Natural killer cell (primary cell): ENCODE results near the gene PDZRN3. TPM values are rescaled to one million over a fixed set of nuclear protein-coding genes. Genes with fewer than 3 reads are reported as not detected.

Source experiments
- ATAC-seq, 3 donors: fragments of 150-1000 bp in 2 of 3; fragments of 200-7000 bp in 1 of 3; cut with Tn5 transposase; 1 replicate in 1 of 3; 2 replicates in 2 of 3; pipeline ENCODE4 v1.10.0; 2021; ENCODE audit warnings: mild to moderate bottlenecking in 2 of 3, moderate library complexity in 2 of 3
- DNase-seq, 2 donors: peaks; one replicate each; pipeline versions ENCODE4 v3.0.0 to v3.0.0-alpha.2; 2013 to 2021; ENCODE audit warnings: mixed read lengths in 1 of 2
- H3K27ac ChIP-seq: one replicate; pipeline ENCODE4 v1.5.1; 2013; ENCODE audit warnings: mild to moderate bottlenecking, low read length
- H3K27me3 ChIP-seq: one replicate; pipeline ENCODE4 v1.6.1; 2013; ENCODE audit warnings: low read length; ENCODE audit not compliant: control insufficient read depth, insufficient read depth
- H3K36me3 ChIP-seq: one replicate; pipeline ENCODE4 v1.6.1; 2013; ENCODE audit warnings: low read length; ENCODE audit not compliant: control insufficient read depth, insufficient read depth
- H3K4me1 ChIP-seq: one replicate; pipeline ENCODE4 v1.6.1; 2013; ENCODE audit warnings: low read length; ENCODE audit not compliant: control insufficient read depth, insufficient read depth
- H3K4me3 ChIP-seq: one replicate; pipeline ENCODE4 v1.5.1; 2013; ENCODE audit warnings: low read length
- H3K9me3 ChIP-seq: one replicate; pipeline ENCODE4 v1.6.1; 2013; ENCODE audit warnings: low read length; ENCODE audit not compliant: control insufficient read depth, insufficient read depth
- H3K27ac Mint-ChIP-seq, 2 donors: one replicate each; pipeline ENCODE4 v1.8.0; 2022; ENCODE audit warnings: mild to moderate bottlenecking in 2 of 2, mixed read lengths in 2 of 2, moderate library complexity in 1 of 2
- H3K27me3 Mint-ChIP-seq, 2 donors: one replicate each; pipeline ENCODE4 v1.8.0; 2022; ENCODE audit warnings: low read depth in 2 of 2, mixed read lengths in 2 of 2
- H3K36me3 Mint-ChIP-seq: one replicate; pipeline ENCODE4 v1.8.0; 2022; ENCODE audit warnings: mixed read lengths
- H3K4me1 Mint-ChIP-seq, 2 donors: one replicate each; pipeline ENCODE4 v1.8.0; 2022; ENCODE audit warnings: mixed read lengths in 2 of 2
- H3K4me3 Mint-ChIP-seq: one replicate; pipeline ENCODE4 v1.8.0; 2022; ENCODE audit warnings: mild to moderate bottlenecking, moderate library complexity, mixed read lengths
- H3K9me3 Mint-ChIP-seq, 2 donors: one replicate each; pipeline ENCODE4 v1.8.0; 2022; ENCODE audit warnings: mixed read lengths in 2 of 2
- CTCF ChIP-seq: fragments of 200-600 bp; IDR thresholded peaks from one replicate; pipeline ENCODE4 v1.8.0; 2022; ENCODE audit warnings: antibody characterized with exemption
- WGBS: methylation state at CpG from one replicate; pipeline ENCODE4 v1.1.7; 2013; ENCODE audit warnings: missing lambda C conversion rate; ENCODE audit not compliant: insufficient coverage; 5-methylcytosine and 5-hydroxymethylcytosine counted together
- intact Hi-C: fragments of 100-400 bp; cut with micrococcal nuclease; formaldehyde crosslinking; loops from one replicate; pipeline ENCODE4 v1.14.2; 2022
- total RNA-seq, 4 donors: library from RNA; stranded (reverse); fragments of 120-200 nt in 1 of 4; gene quantifications; one replicate each; pipeline versions ENCODE4 v1.2.3 to v1.2.4, GENCODE V29; 2013 to 2022

PDZRN3 gene
- total RNA-seq, 3 donors from 2014 or later (not counting 1 experiment from before 2014, with no cell fraction given): not detected

- Histone ChIP-seq H3K36me3 (no peaks in the 10 kb centered on the region), H3K4me1 (no peaks in the 10 kb centered on the region), H3K27ac (no peak overlapping the region), H3K27me3 (no peaks in the 10 kb centered on the region), H3K4me3 (no peak overlapping the region), H3K9me3 (no peaks in the 10 kb centered on the region)
- Mint-ChIP-seq H3K36me3 (no peaks in the 10 kb centered on the region), H3K9me3 (peaks cover 2 to 7% of the 10 kb centered on the region in 2 donors), H3K27ac (no peak overlapping the region), H3K4me3 (no peak overlapping the region), H3K4me1 (no peaks in the 10 kb centered on the region), H3K27me3 (peaks cover 0 to 3% of the 10 kb centered on the region in 2 donors)
- WGBS: 83% methylated on average over 4 of the region's 4 CpGs
- intact Hi-C loops: no loop called here
- no peak for TF ChIP-seq CTCF
- no peak for DNase-seq
- ATAC-seq: no peak
These were observed 275.1 kb downstream of the PDZRN3 start for GRCh38 chr3:73349657-73350056.

GRCh38 chr3:73342077-73342476 is 282.7 kb downstream of the PDZRN3 start:
- H3K27me3 ChIP-seq: no peaks in the 10 kb centered on the region
- no peak overlapping the region for H3K4me3 ChIP-seq
- H3K36me3 Mint-ChIP-seq: no peaks in the 10 kb centered on the region
- H3K4me1 Mint-ChIP-seq: no peaks in the 10 kb centered on the region
- no peaks in the 10 kb centered on the region for H3K27me3 Mint-ChIP-seq
- no peak overlapping the region for H3K27ac Mint-ChIP-seq
- H3K27ac ChIP-seq: no peak overlapping the region
- 100% methylated on average over 1 of the region's 1 CpG for WGBS
- intact Hi-C loops: no loop called here
- H3K4me3 Mint-ChIP-seq: no peak overlapping the region
- H3K9me3 Mint-ChIP-seq: peaks cover 2 to 4% of the 10 kb centered on the region in 2 donors
- DNase-seq (no peak), ATAC-seq (no peak)
- H3K9me3 ChIP-seq: no peaks in the 10 kb centered on the region
- H3K4me1 ChIP-seq: no peaks in the 10 kb centered on the region
- H3K36me3 ChIP-seq: no peaks in the 10 kb centered on the region
- no peak for TF ChIP-seq CTCF

- WGBS: 81% methylated on average over 3 of the region's 3 CpGs
- intact Hi-C loops: no loop called here
These were observed 283.3 kb downstream of the PDZRN3 start for GRCh38 chr3:73341272-73341935.

More at GRCh38 chr3:73341272-73341935, 283.3 kb downstream of the PDZRN3 start:
- Histone ChIP-seq H3K9me3 (no peaks in the 10 kb centered on the region), H3K27ac (no peak overlapping the region), H3K4me1 (no peaks in the 10 kb centered on the region), H3K4me3 (no peak overlapping the region), H3K36me3 (no peaks in the 10 kb centered on the region), H3K27me3 (no peaks in the 10 kb centered on the region)
- H3K9me3 Mint-ChIP-seq: peaks cover 2 to 4% of the 10 kb centered on the region in 2 donors
- no peaks in the 10 kb centered on the region for H3K27me3 Mint-ChIP-seq
- H3K4me1 Mint-ChIP-seq: no peaks in the 10 kb centered on the region
- TF ChIP-seq CTCF: no peak
- no peaks in the 10 kb centered on the region for H3K36me3 Mint-ChIP-seq
- no peak for DNase-seq
- no peak overlapping the region for H3K27ac Mint-ChIP-seq
- no peak for ATAC-seq
- no peak overlapping the region for H3K4me3 Mint-ChIP-seq
